Bronchus fibroblast of lung (primary cell): ENCODE data around the gene PLEKHM3. TPM values are rescaled to one million over a fixed set of nuclear protein-coding genes. Genes with fewer than 3 reads are reported as not detected.

Experiments used
- total RNA-seq: library from RNA; depleted of rRNA; stranded (reverse); fragments of >200 nt; gene quantifications from 2 replicates; pipeline ENCODE4 v1.2.3, GENCODE V29; 2015

The PLEKHM3 gene
- total RNA-seq = 4.2 and 6.1 TPM in 2 replicates

GRCh38 chr2:208025037-208025813 lies at the start of gene PLEKHM3:
Gene PLEKHM3, minus strand, starts transcription at chr2:208025527. Its CDS starts 23,888 bp downstream, at chr2:208001639.

Other genes with a start within 250 kb of the PLEKHM3 start
- not detected in 2 replicates for gene CRYGD, start 99.0 kb upstream of the PLEKHM3 start, total RNA-seq
- not detected in 2 replicates for gene CRYGC, start 104.3 kb upstream of the PLEKHM3 start, total RNA-seq
- gene CRYGB, start 120.6 kb upstream of the PLEKHM3 start, total RNA-seq = not detected in 2 replicates
- not detected in 2 replicates for gene CRYGA, start 138.1 kb upstream of the PLEKHM3 start, total RNA-seq
- gene C2orf80, start 164.5 kb upstream of the PLEKHM3 start, total RNA-seq = not detected in 2 replicates
- gene IDH1, start 229.5 kb upstream of the PLEKHM3 start, total RNA-seq = 162 and 184 TPM in 2 replicates
- gene PIKFYVE, start 240.7 kb upstream of the PLEKHM3 start, total RNA-seq = 14.1 and 16.1 TPM in 2 replicates